Measurements from ENCODE around the gene EIF2AK3. TPM values are rescaled to one million over a fixed set of nuclear protein-coding genes. Genes with fewer than 3 reads are reported as not detected.

The EIF2AK3 gene
- total and polyA plus RNA-seq, 2 of the 8 experiments (the other 6 are each of a cell fraction or from before 2014, with no cell fraction given): 5.8 to 22.8 TPM

DNA sequence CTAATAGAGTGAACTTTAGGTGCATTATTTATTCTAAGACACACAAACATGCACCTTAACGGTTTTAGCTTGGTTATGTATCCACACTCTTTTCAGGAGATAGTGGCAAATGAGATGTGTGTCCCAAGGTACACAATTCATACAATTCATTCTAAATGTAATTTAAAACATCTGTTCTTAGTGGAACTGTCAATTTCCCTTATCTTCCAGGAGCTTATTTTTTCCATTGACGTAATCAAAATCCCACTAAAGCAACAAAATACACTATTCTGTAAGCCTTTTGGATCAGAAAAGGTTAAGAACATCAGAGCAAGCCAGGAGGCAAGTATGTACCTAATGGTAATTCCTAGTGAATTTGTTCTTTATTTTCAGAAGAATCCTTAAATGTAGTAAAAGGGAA, 19.8 kb downstream of the EIF2AK3 start:
- no peak overlapping the region for H2BK20ac ChIP-seq (ENCODE audit: low read length)
- no peak overlapping the region for H2BK120ac ChIP-seq (replicated peaks; ENCODE audit: low read depth, low read length)
- ChIA-PET CTCF (ENCODE audit: partially characterized antibody) (interaction anchor here (0.6 to 3.2 kb wide), 3 partner anchors 62 to 153 kb away, joined by 3 to 17 read pairs (median 7); no protein-coding TSS in a partner anchor), POLR2A (ENCODE audit: partially characterized antibody) (interaction anchor here (1.5 to 2.1 kb wide), 2 partner anchors 11 to 20 kb away, joined by 3 to 7 read pairs; partner anchors contain the start of gene EIF2AK3)
- H2BK5ac ChIP-seq (ENCODE audit: low read depth, low read length): no peak overlapping the region
- no peak overlapping the region for H4K5ac ChIP-seq (ENCODE audit: insufficient read length, low read depth, low read length)
- H3K18ac ChIP-seq (ENCODE audit: extremely low read depth, low read length): no peak overlapping the region
- no peaks in the 10 kb centered on the region for H3K79me1 ChIP-seq (ENCODE audit: low read depth, low read length)
- no peak overlapping the region for H3K4me2 ChIP-seq (ENCODE audit: insufficient read depth in 1 of 2, low read depth in 2 of 2, low read length in 2 of 2)
- peaks cover 0 to 22% of the 10 kb centered on the region in 2 experiments; a peak in 2 of 4 replicates for H3K79me2 ChIP-seq (ENCODE audit: control insufficient read depth in 1 of 2, insufficient read depth in 2 of 2, low read length in 2 of 2)
- H3K23me2 ChIP-seq (ENCODE audit: low read depth, low read length): no peaks in the 10 kb centered on the region
- H3K23ac ChIP-seq (ENCODE audit: insufficient read length): no peak overlapping the region
- no peak for FAIRE-seq
- H3K9me3 ChIP-seq (ENCODE audit: insufficient read depth in 2 of 2, low read depth in 1 of 2, low read length in 1 of 2): no peaks in the 10 kb centered on the region
- no peaks in the 10 kb centered on the region for H3K27me3 ChIP-seq (replicated peaks in 1 of 4; ENCODE audit: control insufficient read depth in 3 of 4, extremely low read depth in 1 of 4, insufficient read depth in 3 of 4, low read length in 3 of 4)
- H4K20me1 ChIP-seq (replicated peaks in 1 of 2; ENCODE audit: control insufficient read depth in 1 of 2, insufficient read depth in 2 of 2, low read length in 2 of 2): no peaks in the 10 kb centered on the region
- no peak overlapping the region for H4K91ac ChIP-seq (replicated peaks; ENCODE audit: insufficient read length, low read length)
- no peak overlapping the region for H4K8ac ChIP-seq (ENCODE audit: extremely low read depth, insufficient read depth, low read length)
- H3K27ac ChIP-seq (ENCODE audit: low read depth, low read length): no peak overlapping the region
- H2AK5ac ChIP-seq (ENCODE audit: low read depth, low read length): no peak overlapping the region
- peaks cover 0 to 4% (median 2%) of the 10 kb centered on the region in 4 experiments; a peak in 3 of 7 replicates for H3K4me1 ChIP-seq (replicated peaks in 1 of 4; ENCODE audit: control insufficient read depth in 3 of 4, insufficient read depth in 4 of 4, low read length in 3 of 4)
- no peak overlapping the region for H3K14ac ChIP-seq (ENCODE audit: insufficient read length)
- H2BK12ac ChIP-seq (ENCODE audit: low read depth, low read length): no peak overlapping the region
- no peak for TF ChIP-seq GTF2F1 (IDR thresholded peaks at IDR 0.05; ENCODE audit: borderline replicate concordance, low read depth, low read length)
- H3K56ac ChIP-seq (replicated peaks; ENCODE audit: insufficient read length, low read depth, low read length): no peak overlapping the region
- no peak overlapping the region for H2AFZ ChIP-seq (ENCODE audit: low read length)
- H3K9ac ChIP-seq (replicated peaks in 1 of 4; ENCODE audit: extremely low read depth in 1 of 4, low read depth in 3 of 4, low read length in 3 of 4): peak overlapping the region in 1 of 4 experiments; percentile 8; a peak in 1 of 7 replicates
- no peak overlapping the region for H2BK15ac ChIP-seq (ENCODE audit: low read length)
- no peak overlapping the region for H3K4ac ChIP-seq (replicated peaks; ENCODE audit: insufficient read length, low read depth, low read length)
- DNase-seq (ENCODE audit: low read depth in 1 of 2, low spot score in 2 of 2): no peak
- peaks cover 0 to 5% (median 0%) of the 10 kb centered on the region in 4 experiments; a peak in 1 of 8 replicates for H3K36me3 ChIP-seq (ENCODE audit: control insufficient read depth in 2 of 4, insufficient read depth in 4 of 4, low read length in 3 of 4)
- no peak overlapping the region for H3K4me3 ChIP-seq (ENCODE audit: extremely low read depth in 1 of 4, insufficient read depth in 2 of 4, low read depth in 3 of 4, low read length in 4 of 4)
- 85% methylated on average over 2 of the region's 2 CpGs; no CpG with 5 or more reads in 1 of the 2 experiments for WGBS, 2 experiments (ENCODE audit: extremely low coverage in 1 of 2, insufficient coverage in 1 of 2, insufficient read length in 1 of 2, insufficient replicate concordance in 2 of 2, low coverage in 1 of 2, low lambda C conversion rate in 2 of 2, missing lambda C conversion rate in 1 of 2)

Measured in H1 (cell line).